Hepatocyte (in vitro differentiated cells): ENCODE data around the gene NAGK.

ENCODE experiments used
- EZH2 ChIP-seq: fragments of 200-600 bp; sonication (generic); IDR thresholded peaks from 2 replicates; pipeline ENCODE4 v1.6.1; 2016; ENCODE audit warnings: antibody characterized with exemption, mild to moderate bottlenecking, borderline replicate concordance
- EZH2phosphoT487 ChIP-seq: fragments of 200-600 bp; sonication (generic); IDR thresholded peaks from one replicate; pipeline ENCODE4 v1.6.1; 2018; ENCODE audit warnings: antibody characterized with exemption, mild to moderate bottlenecking, low read depth, moderate library complexity; ENCODE audit not compliant: unreplicated experiment, severe bottlenecking
- TF ChIP-seq, protein P1 (sequence below): fragments of 200-600 bp; sonication (generic); IDR thresholded peaks from 2 replicates; pipeline ENCODE4 v1.5.1; 2016; ENCODE audit warnings: antibody characterized with exemption, mild to moderate bottlenecking; ENCODE audit not compliant: poor library complexity

GRCh38 chr2:71120195-71120594, 51.7 kb downstream of the NAGK start:
- TF ChIP-seq, protein P1, sequence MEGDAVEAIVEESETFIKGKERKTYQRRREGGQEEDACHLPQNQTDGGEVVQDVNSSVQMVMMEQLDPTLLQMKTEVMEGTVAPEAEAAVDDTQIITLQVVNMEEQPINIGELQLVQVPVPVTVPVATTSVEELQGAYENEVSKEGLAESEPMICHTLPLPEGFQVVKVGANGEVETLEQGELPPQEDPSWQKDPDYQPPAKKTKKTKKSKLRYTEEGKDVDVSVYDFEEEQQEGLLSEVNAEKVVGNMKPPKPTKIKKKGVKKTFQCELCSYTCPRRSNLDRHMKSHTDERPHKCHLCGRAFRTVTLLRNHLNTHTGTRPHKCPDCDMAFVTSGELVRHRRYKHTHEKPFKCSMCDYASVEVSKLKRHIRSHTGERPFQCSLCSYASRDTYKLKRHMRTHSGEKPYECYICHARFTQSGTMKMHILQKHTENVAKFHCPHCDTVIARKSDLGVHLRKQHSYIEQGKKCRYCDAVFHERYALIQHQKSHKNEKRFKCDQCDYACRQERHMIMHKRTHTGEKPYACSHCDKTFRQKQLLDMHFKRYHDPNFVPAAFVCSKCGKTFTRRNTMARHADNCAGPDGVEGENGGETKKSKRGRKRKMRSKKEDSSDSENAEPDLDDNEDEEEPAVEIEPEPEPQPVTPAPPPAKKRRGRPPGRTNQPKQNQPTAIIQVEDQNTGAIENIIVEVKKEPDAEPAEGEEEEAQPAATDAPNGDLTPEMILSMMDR, result no peak
- TF ChIP-seq EZH2 (no peak), EZH2phosphoT487 (no peak)
